ENCODE results near the gene GIMAP7.

Gene GIMAP7

GRCh38 chr7:150514748-150515222, at the start of gene GIMAP7:
Gene GIMAP7, plus strand, starts transcription at chr7:150514872. Its CDS starts 5,103 bp downstream, at chr7:150519975.
- Histone ChIP-seq H3K27me3 (ENCODE audit: control insufficient read depth in 1 of 2, insufficient read depth in 2 of 2, low read length in 2 of 2) (no peaks in the 10 kb centered on the region), H3K9me3 (ENCODE audit: control insufficient read depth in 2 of 2, low read length in 2 of 2) (no peaks in the 10 kb centered on the region), H3K36me3 (ENCODE audit: control insufficient read depth in 2 of 2, insufficient read depth in 2 of 2, low read length in 2 of 2) (no peaks in the 10 kb centered on the region), H3K4me3 (ENCODE audit: low read length in 2 of 2) (peak within 1 kb of the TSS; percentile 59 to 61), H3K9ac (ENCODE audit: low read length in 2 of 2) (peak within 1 kb of the TSS in 1 of 2 donors; percentile 46), H3K27ac (ENCODE audit: low read length) (no peak within 1 kb of the TSS), H3K4me1 (ENCODE audit: control insufficient read depth, insufficient read depth, low read length) (no peaks in the 10 kb centered on the region)

GRCh38 chr7:150464962-150465361, 49.7 kb upstream of the GIMAP7 start:
- no peaks in the 10 kb centered on the region for H3K36me3 ChIP-seq (ENCODE audit: control insufficient read depth in 2 of 2, insufficient read depth in 2 of 2, low read length in 2 of 2)
- H3K4me3 ChIP-seq (ENCODE audit: low read length in 2 of 2), result no peak overlapping the region
- H3K9ac ChIP-seq (ENCODE audit: low read length in 2 of 2), result no peak overlapping the region
- H3K9me3 ChIP-seq (ENCODE audit: control insufficient read depth in 2 of 2, low read length in 2 of 2), result peaks cover 3 to 10% of the 10 kb centered on the region in 2 donors
- no peak overlapping the region for H3K27ac ChIP-seq (ENCODE audit: low read length)
- no peaks in the 10 kb centered on the region for H3K4me1 ChIP-seq (ENCODE audit: control insufficient read depth, insufficient read depth, low read length)
- peaks cover 0 to 3% of the 10 kb centered on the region in 2 donors for H3K27me3 ChIP-seq (ENCODE audit: control insufficient read depth in 1 of 2, insufficient read depth in 2 of 2, low read length in 2 of 2)

DNA sequence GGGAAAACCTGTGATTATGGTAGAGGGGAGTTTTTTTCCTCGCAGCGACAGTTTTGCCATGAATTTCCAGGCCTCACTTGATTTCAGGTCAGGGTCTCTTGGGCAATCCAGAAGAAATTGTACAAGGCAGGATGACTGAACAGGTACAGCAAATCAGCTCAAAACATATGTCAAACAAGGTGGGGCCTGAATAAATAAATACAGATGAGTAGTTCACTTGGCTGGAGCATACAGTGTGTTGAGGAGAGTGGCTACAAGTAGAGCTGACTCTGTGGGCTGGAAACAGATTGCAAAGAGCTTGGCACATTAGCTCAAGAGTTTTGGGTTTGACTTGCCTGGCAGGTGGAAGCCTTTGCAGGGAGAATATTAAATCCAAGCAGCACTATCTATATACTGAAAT, 49.3 kb upstream of the GIMAP7 start:
- H3K36me3 ChIP-seq (ENCODE audit: control insufficient read depth in 2 of 2, insufficient read depth in 2 of 2, low read length in 2 of 2), result no peaks in the 10 kb centered on the region
- H3K9me3 ChIP-seq (ENCODE audit: control insufficient read depth in 2 of 2, low read length in 2 of 2), result peaks cover 3 to 10% of the 10 kb centered on the region in 2 donors
- no peak overlapping the region for H3K27ac ChIP-seq (ENCODE audit: low read length)
- peaks cover 0 to 3% of the 10 kb centered on the region in 2 donors for H3K27me3 ChIP-seq (ENCODE audit: control insufficient read depth in 1 of 2, insufficient read depth in 2 of 2, low read length in 2 of 2)
- no peak overlapping the region for H3K9ac ChIP-seq (ENCODE audit: low read length in 2 of 2)
- no peaks in the 10 kb centered on the region for H3K4me1 ChIP-seq (ENCODE audit: control insufficient read depth, insufficient read depth, low read length)
- H3K4me3 ChIP-seq (ENCODE audit: low read length in 2 of 2), result no peak overlapping the region

DNA sequence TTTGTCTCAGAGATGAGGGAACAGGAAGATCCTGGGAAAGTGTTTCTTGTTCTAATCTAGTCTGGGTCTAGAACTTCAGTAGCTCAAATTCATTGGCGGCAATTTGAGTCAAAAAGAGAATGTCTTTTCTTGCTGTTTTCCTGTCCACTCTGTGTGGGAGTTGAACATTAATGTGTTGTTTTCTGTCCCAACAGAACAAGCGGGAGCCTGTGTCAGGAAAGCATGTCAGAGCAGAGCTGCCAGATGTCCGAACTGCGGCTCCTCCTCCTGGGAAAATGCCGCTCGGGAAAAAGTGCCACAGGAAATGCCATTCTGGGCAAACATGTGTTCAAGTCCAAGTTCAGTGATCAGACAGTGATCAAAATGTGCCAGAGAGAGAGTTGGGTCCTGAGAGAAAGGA, 48.2 kb upstream of the GIMAP7 start:
- Histone ChIP-seq H3K9me3 (ENCODE audit: control insufficient read depth in 2 of 2, low read length in 2 of 2) (peaks cover 3 to 10% of the 10 kb centered on the region in 2 donors), H3K36me3 (ENCODE audit: control insufficient read depth in 2 of 2, insufficient read depth in 2 of 2, low read length in 2 of 2) (no peaks in the 10 kb centered on the region), H3K4me1 (ENCODE audit: control insufficient read depth, insufficient read depth, low read length) (no peaks in the 10 kb centered on the region), H3K4me3 (ENCODE audit: low read length in 2 of 2) (no peak overlapping the region), H3K27ac (ENCODE audit: low read length) (no peak overlapping the region), H3K9ac (ENCODE audit: low read length in 2 of 2) (no peak overlapping the region), H3K27me3 (ENCODE audit: control insufficient read depth in 1 of 2, insufficient read depth in 2 of 2, low read length in 2 of 2) (peaks cover 0 to 5% of the 10 kb centered on the region in 2 donors)

GRCh38 chr7:150468241-150468640, 46.4 kb upstream of the GIMAP7 start:
- H3K27me3 ChIP-seq (ENCODE audit: control insufficient read depth in 1 of 2, insufficient read depth in 2 of 2, low read length in 2 of 2), result peaks cover 0 to 8% of the 10 kb centered on the region in 2 donors
- peaks cover 0 to 6% of the 10 kb centered on the region in 2 donors for H3K9me3 ChIP-seq (ENCODE audit: control insufficient read depth in 2 of 2, low read length in 2 of 2)
- H3K9ac ChIP-seq (ENCODE audit: low read length in 2 of 2), result no peak overlapping the region
- H3K4me3 ChIP-seq (ENCODE audit: low read length in 2 of 2), result no peak overlapping the region
- no peak overlapping the region for H3K27ac ChIP-seq (ENCODE audit: low read length)
- H3K36me3 ChIP-seq (ENCODE audit: control insufficient read depth in 2 of 2, insufficient read depth in 2 of 2, low read length in 2 of 2), result no peaks in the 10 kb centered on the region
- no peaks in the 10 kb centered on the region for H3K4me1 ChIP-seq (ENCODE audit: control insufficient read depth, insufficient read depth, low read length)

DNA sequence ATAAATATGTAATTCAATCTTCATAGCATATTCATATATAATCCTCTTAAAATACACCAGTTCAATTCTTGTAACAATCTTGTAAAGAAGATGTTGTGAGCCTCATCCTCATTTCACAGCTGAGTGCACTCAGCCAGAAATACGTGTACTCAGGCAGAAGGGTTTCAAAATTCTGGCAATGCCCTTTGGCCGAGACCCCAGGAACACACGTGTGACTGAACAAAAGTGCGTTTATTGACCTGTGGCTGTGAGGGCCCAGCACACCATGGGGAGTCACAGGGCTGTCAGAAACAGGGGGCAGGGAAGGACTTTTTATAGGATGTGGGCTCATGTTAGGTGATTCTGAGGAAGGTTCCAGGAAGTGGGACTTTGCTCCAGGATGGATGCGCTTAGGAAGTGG, 42.8 kb upstream of the GIMAP7 start:
- Histone ChIP-seq H3K4me3 (ENCODE audit: low read length in 2 of 2) (no peak overlapping the region), H3K36me3 (ENCODE audit: control insufficient read depth in 2 of 2, insufficient read depth in 2 of 2, low read length in 2 of 2) (no peaks in the 10 kb centered on the region), H3K9me3 (ENCODE audit: control insufficient read depth in 2 of 2, low read length in 2 of 2) (no peaks in the 10 kb centered on the region), H3K27ac (ENCODE audit: low read length) (no peak overlapping the region), H3K9ac (ENCODE audit: low read length in 2 of 2) (no peak overlapping the region), H3K27me3 (ENCODE audit: control insufficient read depth in 1 of 2, insufficient read depth in 2 of 2, low read length in 2 of 2) (peaks cover 0 to 8% of the 10 kb centered on the region in 2 donors), H3K4me1 (ENCODE audit: control insufficient read depth, insufficient read depth, low read length) (no peaks in the 10 kb centered on the region)

GRCh38 chr7:150473902-150474301, 40.8 kb upstream of the GIMAP7 start:
- Histone ChIP-seq H3K27me3 (ENCODE audit: control insufficient read depth in 1 of 2, insufficient read depth in 2 of 2, low read length in 2 of 2) (peaks cover 0 to 8% of the 10 kb centered on the region in 2 donors), H3K9ac (ENCODE audit: low read length in 2 of 2) (no peak overlapping the region), H3K27ac (ENCODE audit: low read length) (no peak overlapping the region), H3K9me3 (ENCODE audit: control insufficient read depth in 2 of 2, low read length in 2 of 2) (no peaks in the 10 kb centered on the region), H3K4me3 (ENCODE audit: low read length in 2 of 2) (no peak overlapping the region), H3K36me3 (ENCODE audit: control insufficient read depth in 2 of 2, insufficient read depth in 2 of 2, low read length in 2 of 2) (no peaks in the 10 kb centered on the region), H3K4me1 (ENCODE audit: control insufficient read depth, insufficient read depth, low read length) (no peaks in the 10 kb centered on the region)

GRCh38 chr7:150476285-150476684, 38.4 kb upstream of the GIMAP7 start:
- Histone ChIP-seq H3K27ac (ENCODE audit: low read length) (no peak overlapping the region), H3K9ac (ENCODE audit: low read length in 2 of 2) (no peak overlapping the region), H3K27me3 (ENCODE audit: control insufficient read depth in 1 of 2, insufficient read depth in 2 of 2, low read length in 2 of 2) (peaks cover 0 to 3% of the 10 kb centered on the region in 2 donors), H3K9me3 (ENCODE audit: control insufficient read depth in 2 of 2, low read length in 2 of 2) (no peaks in the 10 kb centered on the region), H3K36me3 (ENCODE audit: control insufficient read depth in 2 of 2, insufficient read depth in 2 of 2, low read length in 2 of 2) (no peaks in the 10 kb centered on the region), H3K4me1 (ENCODE audit: control insufficient read depth, insufficient read depth, low read length) (no peaks in the 10 kb centered on the region), H3K4me3 (ENCODE audit: low read length in 2 of 2) (no peak overlapping the region)

DNA sequence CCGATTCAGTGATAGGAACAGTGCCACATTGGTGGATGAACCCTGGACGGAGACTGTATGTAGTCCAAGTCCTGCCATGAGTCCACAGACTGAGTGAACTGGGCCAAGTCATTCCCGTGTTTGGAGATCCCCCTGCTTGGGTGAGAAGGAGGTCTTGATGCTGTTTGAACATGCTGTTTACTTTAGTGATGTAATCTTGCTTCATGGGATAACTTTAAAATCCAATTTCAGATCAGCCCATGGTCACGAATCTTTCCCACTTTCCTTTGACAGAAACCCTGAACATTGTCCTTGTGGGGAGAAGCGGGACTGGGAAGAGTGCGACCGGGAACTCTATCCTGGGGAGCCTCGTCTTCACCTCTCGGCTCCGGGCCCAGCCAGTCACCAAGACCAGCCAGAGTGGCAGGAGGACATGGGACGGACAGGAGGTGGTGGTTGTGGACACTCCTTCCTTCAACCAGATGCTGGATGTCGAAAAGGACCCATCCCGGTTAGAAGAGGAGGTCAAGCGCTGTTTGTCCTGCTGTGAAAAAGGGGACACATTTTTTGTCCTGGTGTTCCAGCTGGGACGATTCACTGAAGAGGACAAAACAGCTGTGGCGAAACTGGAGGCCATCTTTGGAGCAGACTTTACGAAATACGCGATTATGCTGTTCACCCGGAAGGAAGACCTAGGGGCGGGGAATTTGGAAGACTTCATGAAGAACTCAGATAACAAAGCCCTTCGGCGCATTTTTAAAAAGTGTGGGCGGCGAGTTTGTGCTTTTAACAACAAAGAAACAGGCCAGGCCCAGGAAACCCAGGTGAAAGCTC, 37.6 kb upstream of the GIMAP7 start:
- no peak overlapping the region for H3K4me3 ChIP-seq (ENCODE audit: low read length in 2 of 2)
- H3K36me3 ChIP-seq (ENCODE audit: control insufficient read depth in 2 of 2, insufficient read depth in 2 of 2, low read length in 2 of 2), result no peaks in the 10 kb centered on the region
- H3K9ac ChIP-seq (ENCODE audit: low read length in 2 of 2), result no peak overlapping the region
- no peaks in the 10 kb centered on the region for H3K9me3 ChIP-seq (ENCODE audit: control insufficient read depth in 2 of 2, low read length in 2 of 2)
- peaks cover 0 to under 1% of the 10 kb centered on the region in 2 donors for H3K27me3 ChIP-seq (ENCODE audit: control insufficient read depth in 1 of 2, insufficient read depth in 2 of 2, low read length in 2 of 2)
- H3K4me1 ChIP-seq (ENCODE audit: control insufficient read depth, insufficient read depth, low read length), result no peaks in the 10 kb centered on the region
- H3K27ac ChIP-seq (ENCODE audit: low read length), result no peak overlapping the region

DNA sequence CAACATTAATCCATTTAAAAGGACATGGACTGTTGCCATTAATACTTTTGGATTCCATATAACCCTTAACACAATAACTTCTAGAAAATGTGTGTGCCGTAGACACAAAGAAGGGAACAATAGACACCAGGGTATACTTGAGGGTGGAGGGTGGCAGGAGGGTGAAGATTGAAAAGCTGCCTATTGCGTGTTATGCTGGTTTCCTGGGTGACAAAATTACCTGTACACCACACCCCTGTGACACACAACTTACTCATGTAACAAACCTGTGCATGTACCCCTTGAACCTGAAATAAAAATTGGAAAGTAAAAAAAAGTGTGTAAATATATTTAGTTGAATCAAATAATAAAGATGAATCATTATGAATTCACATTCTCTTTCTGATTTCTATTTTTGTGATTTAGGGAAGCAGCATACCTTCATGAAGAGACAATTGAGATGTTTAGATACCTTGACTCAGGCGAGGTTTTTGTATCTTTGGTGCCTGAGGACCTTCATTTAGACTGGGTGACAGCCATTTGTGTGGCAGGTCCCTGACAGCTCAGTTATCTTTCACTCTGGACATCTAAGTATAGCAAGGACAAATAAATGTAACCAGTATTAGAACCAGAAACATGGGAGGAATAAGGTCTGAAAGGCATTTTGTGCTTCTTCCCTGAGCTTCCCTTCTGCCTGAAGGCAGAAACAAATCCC, 35.5 kb upstream of the GIMAP7 start:
- Histone ChIP-seq H3K9ac (ENCODE audit: low read length in 2 of 2) (no peak overlapping the region), H3K4me3 (ENCODE audit: low read length in 2 of 2) (no peak overlapping the region), H3K9me3 (ENCODE audit: control insufficient read depth in 2 of 2, low read length in 2 of 2) (no peaks in the 10 kb centered on the region), H3K27ac (ENCODE audit: low read length) (no peak overlapping the region), H3K4me1 (ENCODE audit: control insufficient read depth, insufficient read depth, low read length) (no peaks in the 10 kb centered on the region), H3K27me3 (ENCODE audit: control insufficient read depth in 1 of 2, insufficient read depth in 2 of 2, low read length in 2 of 2) (no peaks in the 10 kb centered on the region), H3K36me3 (ENCODE audit: control insufficient read depth in 2 of 2, insufficient read depth in 2 of 2, low read length in 2 of 2) (no peaks in the 10 kb centered on the region)

Data from stomach smooth muscle (tissue), 2 donors.